ENCODE results near the gene BACE2.
"Not testable (repeated sequence)": the region's sequence is repeated elsewhere in the genome, so short reads cannot be mapped to it uniquely, and the experiment has no call there.

The BACE2 gene

DNA sequence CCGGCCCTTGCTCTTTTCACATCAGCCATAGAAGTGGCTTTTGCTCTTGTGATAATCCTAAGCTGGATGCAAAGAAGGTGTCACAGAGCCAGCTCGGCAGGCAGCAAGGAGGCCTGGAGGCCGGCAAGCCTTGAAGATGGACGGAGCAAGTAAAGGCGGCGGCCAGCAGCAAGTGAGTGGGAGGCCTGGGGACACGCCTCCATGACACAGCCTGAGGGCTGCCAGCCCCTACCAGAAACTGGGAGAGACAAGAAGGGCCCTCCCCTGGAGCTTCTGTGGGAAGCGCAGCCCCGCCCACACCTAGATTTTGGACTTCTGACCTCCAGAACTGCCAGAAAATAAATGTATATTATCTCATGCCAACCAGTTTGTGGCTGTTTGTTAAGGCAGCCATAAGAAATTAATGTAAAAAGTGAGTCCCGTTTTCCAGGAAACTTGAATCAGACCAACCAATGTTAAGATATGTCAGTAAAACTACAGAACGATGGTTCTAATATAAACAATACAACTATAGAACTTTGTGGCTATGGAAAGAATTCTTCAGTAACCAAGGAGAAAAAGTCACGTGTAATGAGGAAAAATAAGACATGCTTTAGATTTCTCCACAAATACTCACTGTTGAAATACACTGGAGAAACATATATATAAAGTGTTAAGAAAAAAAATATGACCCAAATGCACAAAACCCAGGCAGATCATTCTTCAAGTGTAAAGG is 49.9 kb downstream of the BACE2 start:
- no peak for DNase-seq

DNA sequence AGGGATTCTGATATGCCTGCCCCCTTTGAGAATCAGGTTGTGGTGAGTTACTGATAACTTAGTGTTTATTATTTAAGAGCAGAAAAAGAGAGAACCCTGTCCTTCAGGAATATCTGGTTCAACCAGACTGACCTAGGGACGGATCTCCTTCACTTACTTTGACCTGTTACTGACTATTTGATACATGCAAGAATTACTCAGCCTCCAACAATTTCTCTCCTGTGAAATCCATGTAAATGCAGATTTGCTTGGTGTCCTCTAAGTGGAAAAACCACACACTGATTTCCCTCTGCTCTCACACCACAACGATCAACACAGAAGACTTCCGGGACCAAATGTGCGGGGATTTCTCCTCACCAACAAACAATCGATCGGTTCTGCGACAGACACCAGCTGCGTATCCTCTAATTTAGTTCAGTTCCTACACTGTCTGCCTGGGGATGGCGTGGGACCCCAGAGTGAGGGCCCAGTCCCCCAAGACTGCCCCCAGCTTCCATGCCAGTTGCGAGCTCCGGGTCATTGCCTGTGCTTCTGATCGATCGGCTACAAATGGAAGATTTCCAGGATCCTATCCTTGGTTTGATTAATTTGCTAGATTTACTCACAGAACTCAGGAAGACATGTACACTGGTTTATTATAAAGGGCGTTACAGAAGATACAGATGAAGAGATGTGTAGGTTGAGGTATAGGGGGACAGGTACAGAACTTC is 51.7 kb downstream of the BACE2 start:
- DNase-seq, result no peak

- DNase-seq, result no peak
Observed at GRCh38 chr21:41220208-41220733, 52.3 kb downstream of the BACE2 start.

GRCh38 chr21:41222247-41223068 is 54.5 kb downstream of the BACE2 start:
- DNase-seq, result no peak

DNA sequence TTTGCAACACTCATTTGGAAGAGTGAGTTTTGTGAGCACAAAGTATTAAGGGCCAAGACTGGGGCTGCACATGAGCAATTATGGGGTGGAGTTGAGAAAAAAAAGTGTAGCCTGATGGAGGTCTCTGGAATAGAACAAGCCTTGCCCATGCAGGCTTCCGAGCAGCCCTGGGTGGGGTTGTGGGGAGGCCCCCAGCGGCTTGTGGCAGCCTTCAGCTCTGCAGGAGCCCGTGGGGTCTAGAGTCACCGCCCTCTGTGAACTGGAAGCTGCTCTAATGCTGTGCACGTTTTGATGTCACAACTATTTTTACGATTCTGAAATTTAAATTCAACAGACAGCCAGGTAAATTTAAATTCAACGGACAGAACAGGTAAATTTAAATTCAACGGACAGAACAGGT is 58.9 kb downstream of the BACE2 start:
- no peak for DNase-seq

- no peak for DNase-seq
Observed at GRCh38 chr21:41227357-41228005, 59.5 kb downstream of the BACE2 start.

- DNase-seq, result no peak
Observed at GRCh38 chr21:41228006-41228370, 60.0 kb downstream of the BACE2 start.

DNA sequence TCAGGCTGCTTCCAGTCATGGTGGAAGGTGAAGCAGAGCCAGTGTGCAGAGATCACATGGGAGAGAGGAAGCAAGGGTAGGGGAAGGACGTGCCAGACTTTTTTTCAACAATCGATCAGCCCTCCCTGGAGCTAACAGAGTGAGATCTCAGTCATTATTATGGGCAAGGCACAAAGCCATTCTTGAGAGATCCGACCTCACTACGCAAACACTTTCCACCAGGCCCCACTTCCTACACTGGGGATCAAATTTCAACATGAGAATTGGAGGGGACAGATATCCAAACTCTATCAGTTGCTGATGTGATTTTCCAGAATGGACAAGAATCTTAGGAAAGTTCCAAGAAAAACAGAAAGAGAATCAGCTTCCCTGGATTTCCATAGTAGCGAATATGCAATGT is 60.5 kb downstream of the BACE2 start:
- DNase-seq, result no peak

DNA sequence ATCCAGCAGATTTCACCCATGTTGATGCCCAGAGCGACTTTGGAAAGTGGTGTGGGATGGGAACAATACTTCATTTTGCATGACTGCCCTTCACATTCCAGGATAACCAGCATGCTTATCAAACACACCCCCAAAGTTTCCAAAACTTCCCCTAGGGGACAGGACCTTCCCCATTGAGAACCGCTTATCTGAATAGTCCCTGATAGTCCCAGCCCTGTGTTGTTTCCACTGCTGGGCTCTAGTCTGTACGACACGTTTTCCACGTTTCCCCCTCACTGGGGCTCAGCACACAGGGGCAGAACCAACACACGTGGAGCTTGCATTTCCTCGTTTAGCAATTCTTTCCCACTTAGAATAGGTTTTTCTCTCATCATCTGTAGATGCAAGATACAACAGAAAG is 61.0 kb downstream of the BACE2 start:
- no peak for DNase-seq

- DNase-seq, result no peak
Observed at GRCh38 chr21:41229509-41230248, 61.7 kb downstream of the BACE2 start.

GRCh38 chr21:41230497-41230896 is 62.5 kb downstream of the BACE2 start:
- DNase-seq, result no peak

DNA sequence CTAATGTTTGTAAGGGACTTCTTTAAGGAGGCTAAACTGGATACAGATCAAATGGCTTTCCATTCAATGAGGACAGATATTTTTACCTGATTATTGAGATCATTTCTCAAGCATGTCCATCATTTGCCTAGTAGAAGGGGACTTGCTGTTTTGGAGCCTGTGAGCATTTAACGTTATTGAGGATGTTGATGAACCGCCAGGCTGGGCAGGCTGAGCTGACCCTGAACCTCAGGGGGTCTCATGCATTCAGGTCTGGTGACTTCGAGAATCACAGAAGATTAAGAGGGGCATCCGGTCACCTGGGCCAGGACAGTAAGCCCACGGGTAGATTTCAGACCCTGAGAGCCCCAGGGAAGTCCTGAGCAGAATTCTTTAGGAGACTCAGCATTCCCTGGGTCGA is 63.1 kb downstream of the BACE2 start:
- no peak for DNase-seq

- DNase-seq, result no peak
Observed at GRCh38 chr21:41232013-41232412, 64.1 kb downstream of the BACE2 start.

DNA sequence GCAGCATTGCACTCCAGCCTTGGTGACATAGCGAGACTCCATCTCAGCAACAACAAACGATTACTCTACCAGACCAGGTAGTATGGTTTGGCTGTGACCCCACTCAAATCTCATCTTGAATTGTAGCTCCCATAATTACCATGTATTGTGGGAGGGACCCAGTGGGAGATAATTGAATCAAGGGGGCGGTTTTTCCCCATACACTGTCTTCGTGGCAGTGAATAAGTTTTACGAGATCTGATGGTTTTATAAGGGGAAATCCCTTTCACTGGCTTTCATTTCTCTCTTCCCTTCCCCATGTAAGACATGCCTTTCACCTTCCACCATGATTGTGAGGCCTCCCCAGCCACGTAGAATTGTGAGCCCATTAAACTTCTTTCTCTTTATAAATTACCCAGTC is 66.0 kb downstream of the BACE2 start:
- no peak for DNase-seq

GRCh38 chr21:41234569-41234968 is 66.6 kb downstream of the BACE2 start:
- no peak for DNase-seq

GRCh38 chr21:41235201-41235600 is 67.2 kb downstream of the BACE2 start:
- no peak for DNase-seq

GRCh38 chr21:41236352-41236973 is 68.5 kb downstream of the BACE2 start:
- no peak for DNase-seq

DNA sequence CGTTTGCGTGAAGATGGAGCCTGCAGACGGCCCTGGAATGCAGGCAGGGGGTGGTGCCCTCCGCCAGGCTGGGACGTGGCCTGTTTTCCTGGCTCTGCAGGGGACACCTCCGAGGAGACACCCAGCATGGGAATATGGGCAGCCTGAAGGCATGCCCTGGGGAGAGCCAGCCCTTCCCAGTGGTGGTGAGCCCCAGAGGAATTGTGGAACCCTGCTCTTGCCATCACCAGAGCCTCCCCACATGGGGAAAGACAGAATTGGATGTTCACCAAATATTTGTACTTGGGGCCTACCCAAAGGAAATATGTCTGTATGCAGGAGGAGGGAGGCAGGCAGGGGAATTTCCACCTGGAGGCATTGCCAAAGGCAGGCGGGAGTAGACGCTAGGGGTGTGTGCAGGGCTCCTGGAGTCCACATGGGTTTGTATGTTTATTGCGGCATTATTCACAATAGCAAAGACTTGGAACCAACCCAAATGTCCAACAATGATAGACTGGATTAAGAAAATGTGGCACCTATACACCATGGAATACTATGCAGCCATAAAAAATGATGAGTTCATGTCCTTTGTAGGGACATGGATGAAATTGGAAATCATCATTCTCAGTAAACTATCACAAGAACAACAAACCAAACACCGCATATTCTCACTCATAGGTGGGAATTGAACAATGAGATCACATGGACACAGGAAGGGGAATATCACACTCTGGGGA is 70.3 kb downstream of the BACE2 start:
- not testable (repeated sequence) for DNase-seq

DNA sequence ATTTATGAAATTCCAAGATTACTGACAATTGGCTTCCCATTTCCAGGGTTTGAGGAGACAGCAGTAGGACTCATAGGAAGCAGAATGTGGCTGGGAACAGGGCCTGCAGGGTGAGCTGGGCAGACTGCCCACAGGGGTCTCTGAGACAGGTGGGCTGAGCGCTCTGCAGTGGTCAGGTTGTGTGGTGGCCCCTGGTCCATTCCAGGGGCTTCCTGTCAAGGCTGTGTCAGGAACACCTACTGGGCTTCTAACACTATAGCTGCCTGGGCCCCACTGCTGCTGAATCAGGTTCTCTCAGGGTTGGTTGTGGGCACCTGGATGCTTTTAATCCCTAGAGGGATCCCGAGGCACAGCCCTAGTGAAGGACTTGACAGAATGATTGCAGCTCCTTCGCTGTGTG is 72.1 kb downstream of the BACE2 start:
- no peak for DNase-seq

- DNase-seq, result no peak
Observed at GRCh38 chr21:41241341-41241740, 73.4 kb downstream of the BACE2 start.

GRCh38 chr21:41242238-41242829 is 74.4 kb downstream of the BACE2 start:
- no peak for DNase-seq

Data from SIG-M5 (cell line).